Myocyte (in vitro differentiated cells): Measurements from ENCODE around the gene ADM2. TPM values are rescaled to one million over a fixed set of nuclear protein-coding genes. Genes with fewer than 3 reads are reported as not detected.

ENCODE experiments used
- DNase-seq: peaks from one replicate; pipeline ENCODE4 v3.0.0-alpha.2; 2012; ENCODE audit warnings: low read depth
- total RNA-seq: library from RNA; depleted of rRNA; stranded (reverse); fragments of >200 nt; gene quantifications from 2 replicates; pipeline ENCODE4 v1.2.3, GENCODE V29; 2014

ADM2 gene
- total RNA-seq, 1 donor from 2014 or later: 0.67 TPM

- no peak for DNase-seq
These were observed 14.0 kb upstream of the ADM2 start for GRCh38 chr22:50467341-50467740.

- DNase-seq: no peak
These were observed 13.4 kb upstream of the ADM2 start for GRCh38 chr22:50467773-50468440.

GRCh38 chr22:50468626-50469025 is 12.7 kb upstream of the ADM2 start:
- DNase-seq: no peak

- DNase-seq: peak; percentile 87
These were observed 11.7 kb upstream of the ADM2 start for GRCh38 chr22:50469377-50470305.

- DNase-seq: peak; percentile 74
These were observed 10.9 kb upstream of the ADM2 start for GRCh38 chr22:50470491-50470890.

- DNase-seq: no peak
These were observed 10.0 kb upstream of the ADM2 start for GRCh38 chr22:50471197-50471847.

GRCh38 chr22:50471962-50472361 is 9.4 kb upstream of the ADM2 start:
- DNase-seq: no peak

GRCh38 chr22:50473088-50473487 is 8.3 kb upstream of the ADM2 start:
- no peak for DNase-seq

- DNase-seq: peak; percentile 51
These were observed 7.3 kb upstream of the ADM2 start for GRCh38 chr22:50473855-50474671.

GRCh38 chr22:50474710-50475651 is 6.4 kb upstream of the ADM2 start, which contains the start of gene SBF1:
Gene SBF1 (minus strand): TSS chr22:50475035. CDS start chr22:50474840, 195 bp downstream.
- DNase-seq: peak; percentile 91

- no peak for DNase-seq
These were observed 5.7 kb upstream of the ADM2 start for GRCh38 chr22:50475652-50476002.

GRCh38 chr22:50476868-50477267 is 4.5 kb upstream of the ADM2 start:
- no peak for DNase-seq

GRCh38 chr22:50477923-50478322 is 3.4 kb upstream of the ADM2 start:
- DNase-seq: no peak

GRCh38 chr22:50479721-50480120 is 1.6 kb upstream of the ADM2 start:
- DNase-seq: no peak

GRCh38 chr22:50481045-50481439 is 301 bp upstream of the ADM2 start:
- no peak for DNase-seq

GRCh38 chr22:50482107-50483074 is 1.0 kb downstream of the ADM2 start:
- DNase-seq: no peak

- DNase-seq: no peak
These were observed 1.8 kb downstream of the ADM2 start for GRCh38 chr22:50483106-50483505.

GRCh38 chr22:50483556-50483955 is 2.2 kb downstream of the ADM2 start:
- no peak for DNase-seq
